SH-SY5Y (cell line): ENCODE measurements around the gene SDSL.

ENCODE experiments used
- GATA2 ChIP-seq: IDR thresholded peaks from 2 replicates; pipeline ENCODE4 v1.6.1; 2011; ENCODE audit warnings: mild to moderate bottlenecking, low read depth, low read length
- GATA3 ChIP-seq: IDR thresholded peaks from 2 replicates; pipeline ENCODE4 v1.6.1; 2011; ENCODE audit warnings: low read depth, mild to moderate bottlenecking, low read length, moderate library complexity

GRCh38 chr12:113407931-113408600, 14.1 kb upstream of the SDSL start:
- TF ChIP-seq GATA2 (no peak), GATA3 (no peak)
